ENCODE data around the gene OASL.
"Not testable (repeated sequence)": the region's sequence is repeated elsewhere in the genome, so short reads cannot be mapped to it uniquely, and the experiment has no call there.

OASL gene

DNA sequence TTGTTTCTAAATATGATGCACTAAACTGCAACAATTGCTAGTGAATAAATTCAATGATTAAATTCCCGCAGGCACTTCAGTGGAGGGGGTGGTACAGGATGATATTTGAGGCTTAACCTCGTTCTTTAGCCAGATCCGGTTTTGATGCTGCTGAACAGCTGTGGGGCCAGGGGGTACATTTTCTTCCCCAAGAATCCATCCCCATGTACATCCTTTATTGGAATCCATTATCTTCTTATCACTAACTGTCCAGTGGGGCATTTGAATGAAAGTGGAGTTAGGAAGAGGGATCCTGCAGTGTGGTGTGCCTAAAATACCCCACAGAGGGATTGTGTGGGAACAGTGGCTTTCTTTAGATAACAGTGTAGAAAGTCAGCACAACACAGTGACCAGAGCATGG lies 45.2 kb upstream of the OASL start:
- TF ChIP-seq, protein P1, sequence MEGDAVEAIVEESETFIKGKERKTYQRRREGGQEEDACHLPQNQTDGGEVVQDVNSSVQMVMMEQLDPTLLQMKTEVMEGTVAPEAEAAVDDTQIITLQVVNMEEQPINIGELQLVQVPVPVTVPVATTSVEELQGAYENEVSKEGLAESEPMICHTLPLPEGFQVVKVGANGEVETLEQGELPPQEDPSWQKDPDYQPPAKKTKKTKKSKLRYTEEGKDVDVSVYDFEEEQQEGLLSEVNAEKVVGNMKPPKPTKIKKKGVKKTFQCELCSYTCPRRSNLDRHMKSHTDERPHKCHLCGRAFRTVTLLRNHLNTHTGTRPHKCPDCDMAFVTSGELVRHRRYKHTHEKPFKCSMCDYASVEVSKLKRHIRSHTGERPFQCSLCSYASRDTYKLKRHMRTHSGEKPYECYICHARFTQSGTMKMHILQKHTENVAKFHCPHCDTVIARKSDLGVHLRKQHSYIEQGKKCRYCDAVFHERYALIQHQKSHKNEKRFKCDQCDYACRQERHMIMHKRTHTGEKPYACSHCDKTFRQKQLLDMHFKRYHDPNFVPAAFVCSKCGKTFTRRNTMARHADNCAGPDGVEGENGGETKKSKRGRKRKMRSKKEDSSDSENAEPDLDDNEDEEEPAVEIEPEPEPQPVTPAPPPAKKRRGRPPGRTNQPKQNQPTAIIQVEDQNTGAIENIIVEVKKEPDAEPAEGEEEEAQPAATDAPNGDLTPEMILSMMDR (IDR thresholded peaks at IDR 0.05; ENCODE audit: extremely low read depth, missing control alignments) = no peak
- DNase-seq (ENCODE audit: low spot score) = no peak

DNA sequence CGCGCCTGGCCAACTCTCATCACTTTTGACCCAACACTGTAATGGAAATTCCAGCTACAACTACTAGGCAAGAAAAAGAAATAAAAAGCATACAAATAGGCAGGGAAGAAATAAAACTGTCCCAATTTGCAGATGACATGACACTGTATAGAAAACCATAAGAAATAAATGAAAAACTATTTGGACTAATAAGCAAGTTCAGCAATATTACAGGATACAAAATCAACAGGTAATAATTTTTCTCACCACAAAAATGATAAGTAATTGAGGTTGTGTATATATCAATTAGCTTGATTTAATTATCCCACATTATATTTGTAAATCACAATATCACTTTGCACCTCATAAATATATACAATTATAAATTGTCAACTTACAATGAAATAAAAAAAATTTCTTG lies 41.9 kb upstream of the OASL start:
- TF ChIP-seq, protein P1 (IDR thresholded peaks at IDR 0.05; ENCODE audit: extremely low read depth, missing control alignments) = no peak
- no peak for DNase-seq (ENCODE audit: low spot score)

DNA sequence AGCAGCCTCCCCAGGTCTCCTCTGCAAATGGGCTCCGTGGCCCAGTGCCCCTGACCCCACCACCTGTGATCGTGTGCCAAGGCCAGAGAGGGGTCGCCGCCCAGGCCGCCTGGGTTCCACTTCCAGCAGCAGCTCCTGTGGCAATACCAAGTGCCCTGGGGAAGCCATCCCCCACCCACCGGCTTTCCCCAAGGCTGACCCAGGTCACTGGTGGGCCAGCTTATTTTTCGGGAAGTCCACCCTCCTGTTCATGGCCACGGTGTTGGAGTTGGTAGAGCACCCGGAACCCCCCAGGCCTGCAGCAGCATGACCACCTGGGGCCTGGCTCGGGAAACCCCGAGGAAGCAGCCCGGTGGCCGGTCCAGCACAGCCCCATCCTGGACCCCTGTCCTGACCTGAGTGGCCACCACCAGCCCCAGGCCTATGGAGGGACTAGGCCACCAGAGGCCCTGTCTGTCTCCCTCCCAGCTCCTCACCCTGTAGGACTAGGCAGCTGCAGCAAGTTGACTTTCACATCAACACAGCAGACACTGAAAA lies 40.8 kb upstream of the OASL start:
- DNase-seq (ENCODE audit: low spot score) = no peak
- TF ChIP-seq, protein P1 (IDR thresholded peaks at IDR 0.05; ENCODE audit: extremely low read depth, missing control alignments) = no peak

DNA sequence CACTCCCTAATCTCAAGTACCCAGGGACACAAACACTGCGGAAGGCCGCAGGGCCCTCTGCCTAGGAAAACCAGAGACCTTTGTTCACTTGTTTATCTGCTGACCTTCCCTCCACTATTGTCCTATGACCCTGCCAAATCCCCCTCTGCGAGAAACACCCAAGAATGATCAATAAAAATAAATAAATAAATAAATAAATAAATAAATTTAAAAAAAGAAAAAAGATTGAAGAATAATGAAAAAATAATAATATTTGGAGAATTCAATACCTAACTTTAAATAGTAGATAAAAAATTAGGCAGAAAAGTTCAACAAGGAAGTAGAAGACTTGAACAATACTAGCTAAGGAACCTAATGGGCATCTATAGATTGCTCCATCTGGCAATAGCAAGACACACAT lies 38.4 kb upstream of the OASL start:
- DNase-seq (ENCODE audit: low spot score) = not testable (repeated sequence)

DNA sequence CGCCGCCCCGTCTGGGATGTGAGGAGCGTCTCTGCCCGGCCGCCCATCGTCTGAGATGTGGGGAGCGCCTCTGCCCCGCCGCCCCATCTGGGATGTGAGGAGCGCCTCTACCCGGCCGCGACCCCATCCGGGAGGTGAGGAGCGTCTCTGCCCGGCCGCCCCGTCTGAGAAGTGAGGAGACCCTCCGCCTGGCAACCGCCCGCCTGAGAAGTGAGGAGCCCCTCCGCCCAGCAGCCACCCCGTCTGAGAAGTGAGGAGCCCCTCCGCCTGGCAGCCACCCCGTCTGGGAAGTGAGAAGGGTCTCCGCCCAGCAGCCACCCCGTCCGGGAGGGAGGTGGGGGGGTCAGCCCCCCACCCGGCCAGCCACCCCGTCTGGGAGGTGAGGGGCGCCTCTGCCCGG lies 36.9 kb upstream of the OASL start:
- not testable (repeated sequence) for DNase-seq (ENCODE audit: low spot score)

DNA sequence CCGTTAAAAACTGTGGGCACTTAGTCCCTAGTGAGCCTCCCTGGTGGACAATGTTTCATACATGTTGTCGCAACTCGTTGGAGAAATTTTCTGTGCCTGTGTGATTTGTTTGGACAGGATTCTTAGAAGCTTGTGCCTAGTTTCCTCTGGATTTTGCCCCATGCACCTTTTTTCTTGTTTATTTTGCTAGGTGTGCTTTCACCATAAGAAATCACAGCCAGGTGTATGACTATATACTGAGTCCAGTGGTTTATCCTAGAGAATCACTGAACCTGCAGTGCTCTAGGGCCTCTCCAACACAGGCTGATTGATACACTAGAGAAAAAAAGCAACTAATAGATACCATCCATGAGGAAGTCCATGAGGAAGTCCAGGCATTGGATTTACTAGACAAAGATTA lies 33.1 kb upstream of the OASL start:
- TF ChIP-seq, protein P1 (IDR thresholded peaks at IDR 0.05; ENCODE audit: extremely low read depth, missing control alignments) = no peak
- no peak for DNase-seq (ENCODE audit: low spot score)

DNA sequence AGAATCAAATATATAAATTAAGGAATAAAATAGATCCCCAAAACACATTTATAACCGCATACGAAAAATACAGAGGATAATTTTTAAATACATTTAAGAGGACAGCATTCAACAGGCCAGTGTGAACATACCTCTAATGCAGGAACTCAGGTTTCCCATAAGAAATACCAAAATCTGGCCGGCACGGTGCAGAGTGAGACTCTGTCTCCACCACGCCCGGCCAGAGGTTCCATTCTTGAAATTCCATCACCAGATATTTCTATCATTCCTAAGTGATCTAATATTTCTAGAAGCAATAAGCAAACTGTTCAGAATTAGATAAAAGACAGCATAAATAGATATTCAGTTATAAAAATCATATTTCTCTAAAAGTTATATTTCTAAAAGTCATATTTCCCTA lies 30.2 kb upstream of the OASL start:
- DNase-seq (ENCODE audit: low spot score) = no peak
- TF ChIP-seq, protein P1 (IDR thresholded peaks at IDR 0.05; ENCODE audit: extremely low read depth, missing control alignments) = no peak

DNA sequence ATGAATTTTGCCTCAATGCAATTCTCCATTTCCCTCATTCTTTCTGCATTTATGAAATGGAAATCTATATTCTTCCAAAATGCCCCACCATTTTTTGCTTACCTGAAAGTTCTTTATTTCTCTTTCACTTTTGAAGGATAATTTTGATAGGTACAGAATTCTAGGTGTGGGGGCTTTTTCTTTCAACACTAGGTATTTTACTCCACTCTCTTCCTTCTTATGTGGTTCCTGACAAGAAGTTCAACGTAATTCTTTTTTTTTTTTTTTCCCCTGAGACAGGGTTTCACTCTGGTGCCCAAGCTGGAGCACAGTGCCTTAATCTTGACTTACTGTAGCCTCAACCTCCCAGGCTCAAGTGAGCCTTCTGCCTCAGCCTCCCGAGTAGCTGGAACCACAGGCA lies 26.3 kb upstream of the OASL start:
- DNase-seq (ENCODE audit: low spot score) = no peak
- TF ChIP-seq, protein P1 (IDR thresholded peaks at IDR 0.05; ENCODE audit: extremely low read depth, missing control alignments) = no peak

DNA sequence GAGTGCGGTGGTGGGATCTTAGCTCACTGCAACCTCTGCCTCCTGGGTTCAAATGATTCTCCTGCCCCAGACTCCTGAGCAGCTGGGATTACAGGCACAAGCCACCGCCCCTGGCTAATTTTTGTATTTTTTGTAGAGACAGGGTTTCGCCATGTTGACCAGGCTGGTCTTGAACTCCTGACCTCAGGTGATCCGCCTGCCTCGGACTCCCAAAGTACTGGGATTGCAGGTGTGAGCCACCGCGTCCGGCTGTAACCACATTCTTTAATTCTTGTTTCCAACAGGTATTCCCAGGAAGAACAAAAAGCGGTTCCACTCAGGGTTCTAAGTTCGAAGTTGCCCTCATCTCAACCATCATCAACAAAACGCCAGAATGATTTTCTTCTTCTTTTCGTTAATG lies 25.5 kb upstream of the OASL start:
- DNase-seq (ENCODE audit: low spot score) = not testable (repeated sequence)

All from GM20000 (cell line).